ENCODE measurements around the gene BSCL2. TPM values are rescaled to one million over a fixed set of nuclear protein-coding genes. Genes with fewer than 3 reads are reported as not detected.
A peak's percentile ranks its signal among the peaks of the same experiment; 100 is the strongest.

BSCL2 gene
- total and polyA plus RNA-seq, 2 of the 13 experiments (the other 11 are each of a cell fraction or from before 2014, with no cell fraction given), result 19.5 to 21.1 TPM

DNA sequence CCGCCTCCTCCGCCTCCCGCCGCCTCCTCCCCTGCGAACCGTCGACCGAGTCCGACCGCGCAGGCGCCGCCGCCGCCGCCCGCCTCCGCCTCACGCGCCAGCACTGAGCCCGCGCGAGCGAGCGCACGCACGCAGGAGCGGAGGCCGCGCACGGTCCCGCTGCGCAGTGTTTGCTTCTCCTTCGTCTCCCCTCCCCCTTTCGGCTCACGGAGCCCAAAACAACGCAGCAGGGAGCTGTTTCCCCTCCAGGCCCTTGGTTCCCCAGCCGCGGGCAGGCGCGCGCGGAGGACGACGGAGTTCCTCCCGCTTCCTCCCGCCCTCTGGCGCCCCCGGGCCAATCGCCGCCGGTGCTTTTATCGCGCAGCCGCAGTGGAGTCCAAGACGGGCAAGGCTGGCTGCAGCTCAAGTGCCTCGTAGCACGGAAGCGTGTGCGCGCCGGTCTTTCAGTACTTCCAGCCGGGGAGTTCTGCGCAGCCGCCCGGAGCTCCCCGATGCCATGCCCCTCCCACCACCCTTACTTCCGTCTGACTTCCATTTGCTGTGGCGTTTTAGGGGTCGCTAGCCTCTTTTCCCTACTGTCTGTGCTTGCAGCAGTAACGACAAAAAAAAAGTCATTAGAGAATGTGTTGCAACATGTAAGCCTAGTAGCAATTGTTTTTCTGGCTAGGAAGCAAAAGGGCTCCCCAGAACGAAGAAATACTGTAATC is 20.1 kb upstream of the BSCL2 start, which contains the start of gene HNRNPUL2 (continued):
- TF ChIP-seq, protein P1, sequence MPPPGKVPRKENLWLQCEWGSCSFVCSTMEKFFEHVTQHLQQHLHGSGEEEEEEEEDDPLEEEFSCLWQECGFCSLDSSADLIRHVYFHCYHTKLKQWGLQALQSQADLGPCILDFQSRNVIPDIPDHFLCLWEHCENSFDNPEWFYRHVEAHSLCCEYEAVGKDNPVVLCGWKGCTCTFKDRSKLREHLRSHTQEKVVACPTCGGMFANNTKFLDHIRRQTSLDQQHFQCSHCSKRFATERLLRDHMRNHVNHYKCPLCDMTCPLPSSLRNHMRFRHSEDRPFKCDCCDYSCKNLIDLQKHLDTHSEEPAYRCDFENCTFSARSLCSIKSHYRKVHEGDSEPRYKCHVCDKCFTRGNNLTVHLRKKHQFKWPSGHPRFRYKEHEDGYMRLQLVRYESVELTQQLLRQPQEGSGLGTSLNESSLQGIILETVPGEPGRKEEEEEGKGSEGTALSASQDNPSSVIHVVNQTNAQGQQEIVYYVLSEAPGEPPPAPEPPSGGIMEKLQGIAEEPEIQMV (CRISPR knock-in tag; IDR thresholded peaks at IDR 0.05; ENCODE audit: low read depth), result peak; percentile 81; the same call in 1 of the 2 replicates
- no peak; the same call in 1 of the 2 replicates for TF ChIP-seq KDM6A (CRISPR knock-in tag; IDR thresholded peaks at IDR 0.05; ENCODE audit: low read depth)
- TF ChIP-seq, protein P2, sequence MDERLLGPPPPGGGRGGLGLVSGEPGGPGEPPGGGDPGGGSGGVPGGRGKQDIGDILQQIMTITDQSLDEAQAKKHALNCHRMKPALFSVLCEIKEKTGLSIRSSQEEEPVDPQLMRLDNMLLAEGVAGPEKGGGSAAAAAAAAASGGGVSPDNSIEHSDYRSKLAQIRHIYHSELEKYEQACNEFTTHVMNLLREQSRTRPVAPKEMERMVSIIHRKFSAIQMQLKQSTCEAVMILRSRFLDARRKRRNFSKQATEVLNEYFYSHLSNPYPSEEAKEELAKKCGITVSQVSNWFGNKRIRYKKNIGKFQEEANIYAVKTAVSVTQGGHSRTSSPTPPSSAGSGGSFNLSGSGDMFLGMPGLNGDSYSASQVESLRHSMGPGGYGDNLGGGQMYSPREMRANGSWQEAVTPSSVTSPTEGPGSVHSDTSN (CRISPR knock-in tag; IDR thresholded peaks at IDR 0.05), result no peak
- TF ChIP-seq, protein P3, sequence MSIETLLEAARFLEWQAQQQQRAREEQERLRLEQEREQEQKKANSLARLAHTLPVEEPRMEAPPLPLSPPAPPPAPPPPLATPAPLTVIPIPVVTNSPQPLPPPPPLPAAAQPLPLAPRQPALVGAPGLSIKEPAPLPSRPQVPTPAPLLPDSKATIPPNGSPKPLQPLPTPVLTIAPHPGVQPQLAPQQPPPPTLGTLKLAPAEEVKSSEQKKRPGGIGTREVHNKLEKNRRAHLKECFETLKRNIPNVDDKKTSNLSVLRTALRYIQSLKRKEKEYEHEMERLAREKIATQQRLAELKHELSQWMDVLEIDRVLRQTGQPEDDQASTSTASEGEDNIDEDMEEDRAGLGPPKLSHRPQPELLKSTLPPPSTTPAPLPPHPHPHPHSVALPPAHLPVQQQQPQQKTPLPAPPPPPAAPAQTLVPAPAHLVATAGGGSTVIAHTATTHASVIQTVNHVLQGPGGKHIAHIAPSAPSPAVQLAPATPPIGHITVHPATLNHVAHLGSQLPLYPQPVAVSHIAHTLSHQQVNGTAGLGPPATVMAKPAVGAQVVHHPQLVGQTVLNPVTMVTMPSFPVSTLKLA (IDR thresholded peaks at IDR 0.05), result peak; percentile 37
- no peak for TF ChIP-seq SIX4 (CRISPR knock-in tag; IDR thresholded peaks at IDR 0.05)
- TF ChIP-seq, protein P4, sequence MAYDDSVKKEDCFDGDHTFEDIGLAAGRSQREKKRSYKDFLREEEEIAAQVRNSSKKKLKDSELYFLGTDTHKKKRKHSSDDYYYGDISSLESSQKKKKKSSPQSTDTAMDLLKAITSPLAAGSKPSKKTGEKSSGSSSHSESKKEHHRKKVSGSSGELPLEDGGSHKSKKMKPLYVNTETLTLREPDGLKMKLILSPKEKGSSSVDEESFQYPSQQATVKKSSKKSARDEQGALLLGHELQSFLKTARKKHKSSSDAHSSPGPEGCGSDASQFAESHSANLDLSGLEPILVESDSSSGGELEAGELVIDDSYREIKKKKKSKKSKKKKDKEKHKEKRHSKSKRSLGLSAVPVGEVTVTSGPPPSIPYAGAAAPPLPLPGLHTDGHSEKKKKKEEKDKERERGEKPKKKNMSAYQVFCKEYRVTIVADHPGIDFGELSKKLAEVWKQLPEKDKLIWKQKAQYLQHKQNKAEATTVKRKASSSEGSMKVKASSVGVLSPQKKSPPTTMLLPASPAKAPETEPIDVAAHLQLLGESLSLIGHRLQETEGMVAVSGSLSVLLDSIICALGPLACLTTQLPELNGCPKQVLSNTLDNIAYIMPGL (CRISPR knock-in tag; IDR thresholded peaks at IDR 0.05; ENCODE audit: borderline replicate concordance in 1 of 2, low read depth in 1 of 2), result peak in 1 of 2 experiments; percentile 62; a peak in 3 of 4 replicates
- TF ChIP-seq, protein P5, sequence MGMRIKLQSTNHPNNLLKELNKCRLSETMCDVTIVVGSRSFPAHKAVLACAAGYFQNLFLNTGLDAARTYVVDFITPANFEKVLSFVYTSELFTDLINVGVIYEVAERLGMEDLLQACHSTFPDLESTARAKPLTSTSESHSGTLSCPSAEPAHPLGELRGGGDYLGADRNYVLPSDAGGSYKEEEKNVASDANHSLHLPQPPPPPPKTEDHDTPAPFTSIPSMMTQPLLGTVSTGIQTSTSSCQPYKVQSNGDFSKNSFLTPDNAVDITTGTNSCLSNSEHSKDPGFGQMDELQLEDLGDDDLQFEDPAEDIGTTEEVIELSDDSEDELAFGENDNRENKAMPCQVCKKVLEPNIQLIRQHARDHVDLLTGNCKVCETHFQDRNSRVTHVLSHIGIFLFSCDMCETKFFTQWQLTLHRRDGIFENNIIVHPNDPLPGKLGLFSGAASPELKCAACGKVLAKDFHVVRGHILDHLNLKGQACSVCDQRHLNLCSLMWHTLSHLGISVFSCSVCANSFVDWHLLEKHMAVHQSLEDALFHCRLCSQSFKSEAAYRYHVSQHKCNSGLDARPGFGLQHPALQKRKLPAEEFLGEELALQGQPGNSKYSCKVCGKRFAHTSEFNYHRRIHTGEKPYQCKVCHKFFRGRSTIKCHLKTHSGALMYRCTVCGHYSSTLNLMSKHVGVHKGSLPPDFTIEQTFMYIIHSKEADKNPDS (CRISPR knock-in tag; IDR thresholded peaks at IDR 0.05), result no peak; the same call in 1 of the 2 replicates
- TF ChIP-seq, protein P6, sequence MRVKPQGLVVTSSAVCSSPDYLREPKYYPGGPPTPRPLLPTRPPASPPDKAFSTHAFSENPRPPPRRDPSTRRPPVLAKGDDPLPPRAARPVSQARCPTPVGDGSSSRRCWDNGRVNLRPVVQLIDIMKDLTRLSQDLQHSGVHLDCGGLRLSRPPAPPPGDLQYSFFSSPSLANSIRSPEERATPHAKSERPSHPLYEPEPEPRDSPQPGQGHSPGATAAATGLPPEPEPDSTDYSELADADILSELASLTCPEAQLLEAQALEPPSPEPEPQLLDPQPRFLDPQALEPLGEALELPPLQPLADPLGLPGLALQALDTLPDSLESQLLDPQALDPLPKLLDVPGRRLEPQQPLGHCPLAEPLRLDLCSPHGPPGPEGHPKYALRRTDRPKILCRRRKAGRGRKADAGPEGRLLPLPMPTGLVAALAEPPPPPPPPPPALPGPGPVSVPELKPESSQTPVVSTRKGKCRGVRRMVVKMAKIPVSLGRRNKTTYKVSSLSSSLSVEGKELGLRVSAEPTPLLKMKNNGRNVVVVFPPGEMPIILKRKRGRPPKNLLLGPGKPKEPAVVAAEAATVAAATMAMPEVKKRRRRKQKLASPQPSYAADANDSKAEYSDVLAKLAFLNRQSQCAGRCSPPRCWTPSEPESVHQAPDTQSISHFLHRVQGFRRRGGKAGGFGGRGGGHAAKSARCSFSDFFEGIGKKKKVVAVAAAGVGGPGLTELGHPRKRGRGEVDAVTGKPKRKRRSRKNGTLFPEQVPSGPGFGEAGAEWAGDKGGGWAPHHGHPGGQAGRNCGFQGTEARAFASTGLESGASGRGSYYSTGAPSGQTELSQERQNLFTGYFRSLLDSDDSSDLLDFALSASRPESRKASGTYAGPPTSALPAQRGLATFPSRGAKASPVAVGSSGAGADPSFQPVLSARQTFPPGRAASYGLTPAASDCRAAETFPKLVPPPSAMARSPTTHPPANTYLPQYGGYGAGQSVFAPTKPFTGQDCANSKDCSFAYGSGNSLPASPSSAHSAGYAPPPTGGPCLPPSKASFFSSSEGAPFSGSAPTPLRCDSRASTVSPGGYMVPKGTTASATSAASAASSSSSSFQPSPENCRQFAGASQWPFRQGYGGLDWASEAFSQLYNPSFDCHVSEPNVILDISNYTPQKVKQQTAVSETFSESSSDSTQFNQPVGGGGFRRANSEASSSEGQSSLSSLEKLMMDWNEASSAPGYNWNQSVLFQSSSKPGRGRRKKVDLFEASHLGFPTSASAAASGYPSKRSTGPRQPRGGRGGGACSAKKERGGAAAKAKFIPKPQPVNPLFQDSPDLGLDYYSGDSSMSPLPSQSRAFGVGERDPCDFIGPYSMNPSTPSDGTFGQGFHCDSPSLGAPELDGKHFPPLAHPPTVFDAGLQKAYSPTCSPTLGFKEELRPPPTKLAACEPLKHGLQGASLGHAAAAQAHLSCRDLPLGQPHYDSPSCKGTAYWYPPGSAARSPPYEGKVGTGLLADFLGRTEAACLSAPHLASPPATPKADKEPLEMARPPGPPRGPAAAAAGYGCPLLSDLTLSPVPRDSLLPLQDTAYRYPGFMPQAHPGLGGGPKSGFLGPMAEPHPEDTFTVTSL (CRISPR knock-in tag; IDR thresholded peaks at IDR 0.05; ENCODE audit: borderline replicate concordance), result no peak; the same call in 1 of the 2 replicates
- no peak for TF ChIP-seq MAFF (IDR thresholded peaks at IDR 0.05; ENCODE audit: low read depth, low read length)
- no peak for TF ChIP-seq ZNF224 (CRISPR knock-in tag; IDR thresholded peaks at IDR 0.05)
- 0 out of 2 replicates have a peak, but pooled peaks have one; percentile 50 for TF ChIP-seq ZFP36L2 (CRISPR knock-in tag; IDR thresholded peaks at IDR 0.05)
- no peak for TF ChIP-seq RORA (CRISPR knock-in tag; IDR thresholded peaks at IDR 0.05)
- TF ChIP-seq MAFK (conservative IDR thresholded peaks at IDR 0.05 in 1 of 2, IDR thresholded peaks at IDR 0.05 in 1 of 2; ENCODE audit: low read length in 2 of 2), result no peak

Measured in HepG2 (cell line).